NAMALWA (cell line): ENCODE measurements around the gene MYO5B.
A peak's percentile ranks its signal among the peaks of the same experiment; 100 is the strongest.

Source experiments
- DNase-seq: peaks from one replicate; pipeline ENCODE4 v3.0.0-alpha.2; 2015; ENCODE audit warnings: low spot score

MYO5B gene

GRCh38 chr18:50069422-50069821 is 125.5 kb downstream of the MYO5B start:
- no peak for DNase-seq

DNA sequence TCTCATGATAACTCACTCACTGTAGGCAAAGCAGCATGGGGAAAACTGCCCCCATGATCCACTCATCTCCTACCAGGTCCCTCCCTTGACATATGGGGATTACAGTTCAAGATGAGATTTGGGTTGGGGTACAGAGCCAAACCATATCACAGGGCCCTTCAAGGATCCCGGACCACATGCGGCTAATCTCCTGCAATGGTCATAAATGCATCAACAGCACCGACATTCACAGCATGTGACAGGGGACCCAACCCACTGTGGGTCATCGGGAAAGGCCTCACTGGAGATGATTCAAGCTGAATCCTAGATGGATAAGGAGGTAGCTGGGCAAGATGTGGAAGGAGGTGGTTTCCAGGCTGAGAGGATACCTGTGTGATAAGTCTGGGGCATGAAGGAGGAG is 129.4 kb downstream of the MYO5B start:
- DNase-seq, result no peak

- DNase-seq, result no peak
These were observed 129.9 kb downstream of the MYO5B start for GRCh38 chr18:50065039-50065438.

DNA sequence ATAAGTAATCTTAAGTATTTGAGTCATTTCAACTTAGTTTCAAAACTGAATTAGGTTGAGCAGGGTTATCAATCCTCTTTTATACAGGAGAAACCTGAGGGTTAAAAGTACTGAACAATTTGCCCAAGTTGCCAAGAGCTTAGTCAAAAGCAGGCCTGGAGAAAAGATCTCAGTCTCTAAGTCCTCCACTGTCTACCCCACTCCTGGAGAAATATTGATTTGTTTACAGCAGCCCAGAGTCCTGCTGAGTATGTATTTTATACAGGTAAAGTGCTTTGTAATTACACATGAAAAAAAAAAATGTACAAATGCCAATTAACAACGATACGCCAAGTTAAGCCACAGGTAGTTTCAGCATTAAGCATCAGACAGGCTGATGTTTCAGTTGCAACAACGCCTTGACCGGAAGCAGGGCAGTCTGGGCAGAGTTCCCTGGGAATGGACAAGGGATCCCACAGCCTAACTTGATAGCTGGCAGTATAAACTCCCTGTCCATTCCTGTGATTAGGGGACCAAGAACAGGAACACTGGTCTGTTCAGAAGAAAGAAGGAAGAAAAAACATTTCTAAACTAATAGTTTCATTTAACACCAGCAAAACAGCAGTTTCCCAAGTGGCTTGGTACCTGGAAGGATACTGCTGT is 132.9 kb downstream of the MYO5B start:
- DNase-seq, result no peak

- no peak for DNase-seq
These were observed 134.1 kb downstream of the MYO5B start for GRCh38 chr18:50060822-50061221.

DNA sequence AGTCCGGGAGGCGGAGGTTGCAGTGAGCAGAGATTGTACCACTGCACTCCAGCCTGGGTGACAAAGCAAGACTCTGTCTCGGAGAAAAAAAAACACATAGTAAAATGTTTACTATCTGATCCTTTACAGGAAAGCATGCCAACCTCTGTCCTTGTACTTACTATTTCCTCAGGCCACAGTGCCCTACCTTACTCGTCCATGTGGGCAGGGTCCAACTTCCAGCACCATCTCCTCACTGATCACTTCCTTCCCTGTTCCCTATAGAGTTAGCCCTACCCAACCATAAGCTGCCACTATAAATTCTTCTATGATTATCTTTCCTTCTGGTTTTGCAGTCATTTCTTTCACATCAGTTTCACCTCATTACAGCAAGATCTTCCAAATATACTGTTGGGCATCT is 136.2 kb downstream of the MYO5B start:
- no peak for DNase-seq

DNA sequence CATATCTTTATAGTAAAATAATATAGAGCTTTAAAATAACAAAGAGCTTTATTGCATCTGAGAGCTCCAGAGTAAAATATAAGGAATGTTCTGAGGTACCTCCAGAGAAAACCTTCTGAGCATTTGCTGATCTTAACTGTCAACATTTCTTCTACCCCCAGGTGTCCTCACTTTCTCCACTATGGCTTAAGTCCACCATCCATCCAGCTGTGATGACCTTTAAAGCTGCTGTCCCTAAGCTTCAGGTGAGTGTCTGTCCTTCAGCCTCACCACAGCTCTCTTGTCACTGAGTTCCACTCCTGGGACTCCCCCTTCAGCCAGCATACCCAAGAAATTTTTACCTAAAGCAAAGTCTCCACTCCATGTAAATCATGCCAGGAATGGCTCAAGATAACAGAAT is 137.9 kb downstream of the MYO5B start:
- DNase-seq, result no peak

DNA sequence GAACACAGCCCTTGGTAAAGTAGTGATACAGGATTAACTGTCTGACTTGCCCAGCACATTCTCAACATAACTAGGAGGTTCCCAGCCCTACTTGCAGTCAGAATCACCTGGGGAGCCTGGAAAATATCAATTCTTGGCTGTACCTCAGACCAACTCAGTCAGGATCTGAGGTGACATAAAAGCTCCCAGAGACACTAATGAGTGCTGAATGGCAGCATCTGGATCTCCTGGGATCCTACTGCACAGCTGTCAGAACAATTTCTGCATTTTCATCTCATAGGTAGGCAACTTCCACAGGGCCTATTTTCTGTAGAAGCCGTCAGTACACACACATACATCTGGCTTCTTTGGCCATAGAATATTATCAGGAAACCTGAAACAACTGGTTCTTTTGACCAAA is 138.8 kb downstream of the MYO5B start:
- no peak for DNase-seq

DNA sequence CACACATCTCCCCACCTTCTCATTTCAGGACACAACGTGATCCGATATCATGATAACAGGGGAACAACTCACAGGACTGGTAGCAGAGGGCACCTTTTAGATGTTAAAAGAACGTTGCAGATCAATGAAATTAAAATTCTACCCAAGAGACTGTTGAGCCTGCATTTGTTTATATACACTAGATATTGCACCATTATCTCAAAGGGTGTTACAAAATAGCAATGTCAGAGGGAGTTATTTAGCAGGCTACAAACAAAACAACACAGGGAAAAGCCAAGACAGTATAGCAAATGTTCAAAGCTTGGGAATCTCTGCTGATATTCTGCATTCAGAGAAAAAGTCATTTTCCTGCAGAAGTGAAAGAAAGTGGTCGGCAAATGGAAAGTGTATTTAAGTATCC is 139.5 kb downstream of the MYO5B start:
- DNase-seq, result no peak

DNA sequence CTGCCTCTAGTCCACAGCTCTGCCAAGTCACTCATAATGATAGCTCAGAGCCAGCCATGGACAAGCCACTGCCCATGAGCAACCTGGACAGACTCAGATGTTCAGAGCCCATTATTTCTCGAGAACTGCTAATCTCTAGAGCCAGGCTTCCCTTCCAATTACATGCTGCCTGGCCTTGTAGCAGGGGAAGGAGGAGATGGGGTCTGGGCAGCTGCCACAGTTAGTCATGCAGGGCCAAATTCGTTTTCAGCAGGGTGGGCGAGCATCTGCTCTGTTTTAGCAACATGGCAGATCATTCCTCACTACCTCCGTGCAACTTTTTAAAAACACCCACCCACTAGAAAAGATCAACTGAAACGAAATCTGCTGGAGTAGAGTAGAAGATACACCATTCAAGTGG is 141.8 kb downstream of the MYO5B start:
- no peak for DNase-seq

DNA sequence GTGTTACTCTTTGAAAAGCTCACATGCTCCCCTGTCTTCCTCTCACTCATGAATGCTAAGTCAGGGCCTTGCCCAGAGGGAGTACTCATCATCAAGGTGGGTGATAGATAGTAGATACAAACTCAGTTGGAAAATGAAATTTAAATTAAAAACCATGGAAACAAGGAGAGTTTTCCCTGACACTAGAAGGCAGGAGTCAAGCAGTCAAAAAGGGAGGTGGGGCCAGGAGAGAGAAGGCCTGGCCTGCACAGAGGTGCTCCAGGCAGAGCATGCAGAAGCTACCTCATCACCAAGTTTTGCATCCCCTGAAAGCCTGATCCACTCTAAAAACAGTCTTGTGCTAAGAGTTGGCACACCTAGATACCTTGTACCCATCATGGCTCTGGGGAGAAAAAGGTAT is 143.7 kb downstream of the MYO5B start:
- DNase-seq, result no peak

DNA sequence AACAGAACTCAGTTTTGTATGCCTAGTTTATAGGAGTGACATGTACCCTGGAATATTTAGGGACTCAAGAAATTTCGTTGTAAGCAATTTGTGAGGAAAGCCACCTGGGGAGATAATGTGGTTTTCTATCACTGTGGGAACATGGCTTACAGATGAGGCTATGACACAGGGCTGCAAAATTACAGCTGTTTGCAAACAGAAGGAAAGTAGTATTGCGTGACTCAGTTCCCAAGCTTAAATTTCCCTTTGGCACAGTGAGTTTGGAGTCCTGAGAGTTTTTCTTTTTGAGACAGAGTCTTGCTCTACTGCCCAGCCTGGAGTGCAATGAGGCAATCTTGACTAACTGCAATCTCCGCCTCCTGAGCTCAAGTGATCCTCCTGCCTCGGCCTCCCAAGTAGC is 149.8 kb downstream of the MYO5B start:
- no peak for DNase-seq

DNA sequence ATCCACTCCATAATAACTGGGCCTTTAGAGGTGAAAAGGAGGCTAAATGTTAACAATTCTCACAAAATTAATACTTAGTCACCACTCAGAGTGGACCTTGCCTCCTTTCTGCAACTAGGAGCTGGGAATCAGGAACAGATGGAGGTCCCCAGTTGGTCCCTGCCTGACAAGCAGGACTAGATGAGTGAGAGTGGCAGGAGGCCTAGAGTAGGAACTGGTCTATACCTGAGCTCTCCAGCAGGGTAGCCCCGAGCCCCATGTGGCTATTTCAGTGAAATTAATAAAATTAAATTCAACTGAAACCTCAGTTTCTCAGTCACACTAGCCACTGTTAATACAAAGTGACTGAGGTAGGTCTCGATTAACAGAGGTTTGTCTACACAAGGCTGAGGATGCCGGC is 150.5 kb downstream of the MYO5B start:
- DNase-seq, result peak; percentile 35

DNA sequence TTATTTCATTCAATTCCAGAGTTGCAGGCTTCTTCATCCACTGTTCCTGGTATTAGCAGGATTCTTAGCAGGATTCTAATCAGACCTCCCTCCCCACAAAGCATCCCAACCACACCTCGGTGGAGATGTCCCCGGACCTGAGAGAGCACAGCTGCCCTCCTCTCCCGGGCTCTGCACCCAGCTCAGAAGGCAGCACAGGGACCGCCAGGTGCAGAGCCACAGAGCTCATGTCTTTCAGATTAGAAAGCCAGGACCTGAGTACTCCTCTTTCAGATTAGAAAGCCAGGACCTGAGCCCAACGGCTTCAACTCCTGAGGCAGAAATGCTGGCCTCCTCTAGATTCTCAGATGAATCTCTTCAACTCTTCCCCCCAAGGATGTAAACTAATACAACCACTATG is 152.3 kb downstream of the MYO5B start:
- DNase-seq, result no peak

DNA sequence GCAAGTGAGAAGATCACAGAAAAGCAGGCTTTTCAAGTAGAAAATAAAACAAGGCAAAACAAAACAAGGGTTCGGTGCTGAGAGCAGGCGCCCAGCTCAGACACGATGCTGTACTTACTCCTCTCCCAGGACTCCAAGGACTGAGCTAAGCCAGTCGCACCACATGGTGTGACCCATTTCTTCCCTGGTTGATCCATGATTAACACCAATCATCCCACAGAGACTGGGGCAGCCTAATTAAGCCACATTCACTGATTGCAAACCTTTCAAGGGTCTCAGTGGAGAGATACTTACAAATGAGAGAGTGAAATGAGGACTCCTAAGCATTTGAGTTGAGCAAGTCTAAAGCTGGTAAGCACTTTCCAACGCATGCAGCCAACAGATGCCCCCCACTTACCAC is 155.2 kb downstream of the MYO5B start:
- no peak for DNase-seq

GRCh38 chr18:50038448-50038847 is 156.5 kb downstream of the MYO5B start:
- DNase-seq, result no peak

DNA sequence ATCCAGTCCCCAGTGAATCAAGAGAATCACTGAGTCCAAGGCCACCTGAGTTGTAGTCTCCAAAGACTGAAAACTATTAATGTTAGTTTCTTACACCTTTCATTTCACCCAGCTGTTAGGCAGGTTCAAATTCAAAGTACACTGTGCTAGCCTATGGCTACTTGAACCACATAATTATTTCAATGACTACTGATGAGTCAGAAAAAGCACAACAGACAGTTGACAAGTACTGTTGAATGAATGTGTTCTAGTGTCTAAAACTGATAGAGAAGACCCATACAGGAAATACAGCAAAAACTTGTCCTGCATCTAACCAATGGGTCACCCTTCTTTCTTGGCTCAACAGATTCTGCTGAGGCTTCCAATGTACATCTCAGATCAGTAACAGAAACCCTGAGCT is 160.9 kb downstream of the MYO5B start:
- DNase-seq, result no peak

DNA sequence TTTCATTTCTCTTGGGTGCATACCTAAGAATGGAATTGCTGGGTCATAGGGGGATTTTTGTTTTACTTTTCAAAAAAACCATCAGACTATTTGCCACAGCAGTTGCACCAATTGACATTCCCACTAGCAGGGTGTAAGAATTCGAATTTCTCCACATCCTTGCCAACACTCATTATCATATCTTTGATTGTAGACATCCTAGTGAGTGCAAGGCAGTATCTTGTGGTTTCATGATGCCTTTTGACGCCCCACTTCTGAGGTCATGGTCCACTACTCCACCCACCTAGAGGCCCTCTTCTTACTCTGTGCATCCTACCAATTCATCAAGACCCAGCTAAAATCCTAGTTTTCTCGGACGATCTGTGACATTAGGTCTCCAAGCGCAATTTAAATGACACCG is 161.9 kb downstream of the MYO5B start:
- no peak for DNase-seq

DNA sequence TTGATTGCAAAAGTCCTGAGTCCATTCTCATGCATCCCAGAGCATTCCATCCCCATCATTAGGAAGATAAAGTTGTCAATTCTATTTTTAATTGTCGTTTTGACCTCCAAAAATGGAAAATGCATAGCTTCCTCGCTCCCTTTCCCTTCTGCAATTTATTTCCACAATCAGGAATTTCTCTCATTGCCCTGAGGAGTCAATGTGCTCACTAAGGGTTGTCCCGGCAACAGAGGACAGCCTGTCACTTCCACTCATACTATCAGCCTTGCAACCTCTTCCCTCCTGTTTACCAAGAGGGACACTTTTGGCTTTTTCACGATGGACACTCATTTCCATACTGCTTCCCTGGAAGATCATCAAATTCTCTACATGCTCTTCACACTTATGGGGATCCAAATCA is 164.8 kb downstream of the MYO5B start:
- no peak for DNase-seq

DNA sequence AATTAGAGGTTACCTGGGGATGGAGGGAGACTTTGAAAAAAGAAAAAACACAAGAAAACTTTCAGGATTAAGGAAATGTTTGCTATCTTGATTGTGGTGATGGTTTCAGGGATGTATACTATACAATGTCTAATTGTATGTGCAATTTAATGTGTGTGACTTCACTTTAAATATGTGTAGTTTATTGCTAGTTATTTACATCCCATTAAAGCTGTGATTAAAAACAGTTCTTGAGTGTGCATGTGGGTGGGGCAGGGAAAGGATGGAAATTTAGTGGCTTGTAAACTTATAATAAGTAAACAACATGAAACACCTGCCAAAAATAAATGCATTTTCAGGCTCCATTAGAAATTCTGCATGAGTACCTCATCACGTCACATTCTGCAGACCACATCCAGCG is 167.0 kb downstream of the MYO5B start:
- DNase-seq, result no peak

- no peak for DNase-seq
These were observed 170.5 kb downstream of the MYO5B start for GRCh38 chr18:50024466-50024865.

- no peak for DNase-seq
These were observed 172.0 kb downstream of the MYO5B start for GRCh38 chr18:50022985-50023384.

DNA sequence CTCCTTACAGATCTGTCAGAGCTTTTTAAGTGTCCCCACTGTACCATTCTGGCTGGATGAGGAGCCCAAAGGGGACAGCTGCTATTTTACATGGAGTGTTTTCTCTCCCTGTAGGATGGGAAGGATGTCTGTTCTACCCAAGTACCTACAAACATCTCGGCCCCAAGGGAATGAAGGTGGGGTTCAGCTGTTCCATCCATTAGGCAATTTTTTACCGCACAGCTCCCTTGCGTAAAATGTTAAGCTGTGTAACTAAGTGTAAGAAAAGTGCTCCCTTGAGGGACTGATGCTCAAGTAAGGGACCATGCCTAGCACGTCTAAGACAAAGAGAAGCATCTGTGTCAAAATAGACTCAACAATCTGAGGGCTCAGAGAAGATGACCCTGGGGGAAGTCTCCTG is 180.3 kb downstream of the MYO5B start:
- DNase-seq, result no peak

GRCh38 chr18:50013363-50014138 is 181.4 kb downstream of the MYO5B start:
- DNase-seq, result no peak
